H9 (cell line): ENCODE measurements around the gene SLC1A7. TPM values are rescaled to one million over a fixed set of nuclear protein-coding genes. Genes with fewer than 3 reads are reported as not detected.
A peak's percentile ranks its signal among the peaks of the same experiment; 100 is the strongest.

Experiments used
- DNase-seq: peaks from one replicate; pipeline ENCODE4 v3.0.0-alpha.2; 2017
- H2AFZ ChIP-seq: one replicate; pipeline ENCODE4 v1.6.1; 2013; ENCODE audit warnings: mild to moderate bottlenecking, low read length, control low read depth, moderate library complexity
- H2AK5ac ChIP-seq: 2 replicates; pipeline ENCODE4 v1.6.1; 2013; ENCODE audit warnings: low read length, control low read depth, mixed read lengths; ENCODE audit not compliant: insufficient read length
- H2BK120ac ChIP-seq: one replicate; pipeline ENCODE4 v1.6.1; 2013; ENCODE audit warnings: low read depth, mild to moderate bottlenecking, low read length, control low read depth, inconsistent platforms; ENCODE audit not compliant: poor library complexity, severe bottlenecking
- H2BK12ac ChIP-seq: 2 replicates; pipeline ENCODE4 v1.6.1; 2013; ENCODE audit warnings: low read length, control low read depth, mixed read lengths, low read depth; ENCODE audit not compliant: insufficient read length
- H2BK15ac ChIP-seq: 2 replicates; pipeline ENCODE4 v1.6.1; 2013; ENCODE audit warnings: low read depth, low read length, control low read depth
- H2BK20ac ChIP-seq: one replicate; pipeline ENCODE4 v1.6.1; 2013; ENCODE audit warnings: low read depth, mild to moderate bottlenecking, low read length, control low read depth, inconsistent platforms; ENCODE audit not compliant: poor library complexity, severe bottlenecking
- H2BK5ac ChIP-seq: 2 replicates; pipeline ENCODE4 v1.6.1; 2013; ENCODE audit warnings: low read length, control low read depth, mixed read lengths; ENCODE audit not compliant: insufficient read length
- H3K14ac ChIP-seq: 2 replicates; pipeline ENCODE4 v1.6.1; 2013; ENCODE audit warnings: low read length, control low read depth; ENCODE audit not compliant: insufficient read depth
- H3K18ac ChIP-seq: 2 replicates; pipeline ENCODE4 v1.6.1; 2013; ENCODE audit warnings: low read depth, mild to moderate bottlenecking, mixed read lengths, low read length, control low read depth; ENCODE audit not compliant: insufficient read length
- H3K23ac ChIP-seq: 2 replicates; pipeline ENCODE4 v1.6.1; 2013; ENCODE audit warnings: low read length, control low read depth, mixed read lengths, low read depth; ENCODE audit not compliant: insufficient read length
- H3K23me2 ChIP-seq: 2 replicates; pipeline ENCODE4 v1.6.1; 2013; ENCODE audit warnings: low read depth, mild to moderate bottlenecking, mixed read lengths, low read length, control low read depth; ENCODE audit not compliant: insufficient read length, poor library complexity, severe bottlenecking
- H3K27ac ChIP-seq: 2 replicates; pipeline ENCODE4 v1.5.1; 2013; ENCODE audit warnings: low read length, control low read depth, mixed read lengths, low read depth; ENCODE audit not compliant: insufficient read length
- H3K27me3 ChIP-seq: 2 replicates; pipeline ENCODE4 v1.6.1; 2013; ENCODE audit warnings: low read length, control low read depth, inconsistent platforms; ENCODE audit not compliant: insufficient read depth
- H3K4ac ChIP-seq: 2 replicates; pipeline ENCODE4 v1.6.1; 2013; ENCODE audit warnings: low read depth, mild to moderate bottlenecking, control low read depth, inconsistent platforms, low read length, moderate library complexity
- H3K4me1 ChIP-seq: 2 replicates; pipeline ENCODE4 v1.6.1; 2013; ENCODE audit warnings: low read length, control low read depth, inconsistent platforms; ENCODE audit not compliant: insufficient read depth
- H3K4me2 ChIP-seq: 2 replicates; pipeline ENCODE4 v1.6.1; 2013; ENCODE audit warnings: low read length, control low read depth, mixed read lengths; ENCODE audit not compliant: insufficient read length, insufficient read depth
- H3K56ac ChIP-seq: 2 replicates; pipeline ENCODE4 v1.6.1; 2013; ENCODE audit warnings: low read depth, mild to moderate bottlenecking, mixed read lengths, low read length, control low read depth; ENCODE audit not compliant: insufficient read length
- H3K79me1 ChIP-seq: 2 replicates; pipeline ENCODE4 v1.6.1; 2013; ENCODE audit warnings: low read depth, mild to moderate bottlenecking, moderate library complexity, low read length, control low read depth, inconsistent platforms; ENCODE audit not compliant: insufficient read depth, poor library complexity, severe bottlenecking
- H3K79me2 ChIP-seq: 2 replicates; pipeline ENCODE4 v1.6.1; 2013; ENCODE audit warnings: low read length, control low read depth, inconsistent platforms; ENCODE audit not compliant: insufficient read depth
- H3K9ac ChIP-seq: 2 replicates; pipeline ENCODE4 v1.6.1; 2013; ENCODE audit warnings: low read length, control low read depth, mixed read lengths; ENCODE audit not compliant: insufficient read length; ENCODE audit errors: extremely low read depth
- H3K9me3 ChIP-seq: one replicate; pipeline ENCODE4 v1.6.1; 2013; ENCODE audit warnings: low read depth, low read length, inconsistent platforms; ENCODE audit not compliant: control insufficient read depth
- H3T11ph ChIP-seq: one replicate; pipeline ENCODE4 v1.6.1; 2013; ENCODE audit warnings: mild to moderate bottlenecking, low read length, control low read depth, inconsistent platforms
- H4K20me1 ChIP-seq: one replicate; pipeline ENCODE4 v1.6.1; 2013; ENCODE audit not compliant: control insufficient read depth, insufficient read length, insufficient read depth
- H4K5ac ChIP-seq: 2 replicates; pipeline ENCODE4 v1.6.1; 2013; ENCODE audit warnings: low read depth, mild to moderate bottlenecking, mixed read lengths, low read length, control low read depth; ENCODE audit not compliant: insufficient read length
- H4K8ac ChIP-seq: replicated peaks from 2 replicates; pipeline ENCODE4 v1.6.1; 2013; ENCODE audit warnings: low read length, control low read depth, mixed read lengths, low read depth; ENCODE audit not compliant: insufficient read length
- H4K91ac ChIP-seq: 2 replicates; pipeline ENCODE4 v1.6.1; 2013; ENCODE audit warnings: low read depth, mild to moderate bottlenecking, moderate library complexity, mixed read lengths, low read length, control low read depth; ENCODE audit not compliant: insufficient read length
- H3K27ac Mint-ChIP-seq, 3 experiments: 2 replicates in 2 of 3; 3 replicates in 1 of 3; pipeline ENCODE4 v1.8.0; 2020 to 2021; ENCODE audit warnings: mixed read lengths in 3 of 3, mild to moderate bottlenecking in 1 of 3, moderate library complexity in 1 of 3
- H3K27me3 Mint-ChIP-seq: 2 replicates; pipeline ENCODE4 v1.8.0; 2021; ENCODE audit warnings: low read depth, mild to moderate bottlenecking, moderate library complexity, mixed read lengths
- H3K36me3 Mint-ChIP-seq, 3 experiments: 2 replicates in 2 of 3; 3 replicates in 1 of 3; pipeline ENCODE4 v1.8.0; 2020 to 2021; ENCODE audit warnings: low read depth in 3 of 3, mixed read lengths in 3 of 3; ENCODE audit not compliant: insufficient read depth in 1 of 3
- H3K4me1 Mint-ChIP-seq, 2 experiments: 2 replicates each; pipeline ENCODE4 v1.8.0; 2020; ENCODE audit warnings: mixed read lengths in 2 of 2
- H3K4me3 Mint-ChIP-seq, 2 experiments: 2 replicates in 1 of 2; 3 replicates in 1 of 2; pipeline ENCODE4 v1.8.0; 2020 to 2021; ENCODE audit warnings: mild to moderate bottlenecking in 2 of 2, mixed read lengths in 2 of 2, moderate library complexity in 1 of 2
- H3K9me3 Mint-ChIP-seq, 2 experiments: 2 replicates in 1 of 2; 3 replicates in 1 of 2; pipeline ENCODE4 v1.8.0; 2020; ENCODE audit warnings: mild to moderate bottlenecking in 2 of 2, mixed read lengths in 2 of 2, moderate library complexity in 1 of 2
- WGBS: extraction: QIAGEN DNeasy Blood & Tissue Kit; methylation state at CpG from one replicate; pipeline ENCODE4 v1.1.7; 2013; ENCODE audit warnings: missing lambda C conversion rate, low lambda C conversion rate, mixed read lengths; ENCODE audit not compliant: insufficient read length; ENCODE audit errors: extremely low coverage; 5-methylcytosine and 5-hydroxymethylcytosine counted together
- total RNA-seq: library from RNA; stranded (reverse); gene quantifications from 2 replicates; pipeline ENCODE4 v1.2.1, GENCODE V29; 2021
- TF ChIP-seq, protein P1 (sequence below): fragments of 200-600 bp; sonication (generic); conservative IDR thresholded peaks from 3 replicates; pipeline ENCODE4 v1.8.0; 2021; ENCODE audit warnings: antibody characterized with exemption, mild to moderate bottlenecking

SLC1A7 gene
- total RNA-seq, 1 experiment from 2014 or later: not detected

DNA sequence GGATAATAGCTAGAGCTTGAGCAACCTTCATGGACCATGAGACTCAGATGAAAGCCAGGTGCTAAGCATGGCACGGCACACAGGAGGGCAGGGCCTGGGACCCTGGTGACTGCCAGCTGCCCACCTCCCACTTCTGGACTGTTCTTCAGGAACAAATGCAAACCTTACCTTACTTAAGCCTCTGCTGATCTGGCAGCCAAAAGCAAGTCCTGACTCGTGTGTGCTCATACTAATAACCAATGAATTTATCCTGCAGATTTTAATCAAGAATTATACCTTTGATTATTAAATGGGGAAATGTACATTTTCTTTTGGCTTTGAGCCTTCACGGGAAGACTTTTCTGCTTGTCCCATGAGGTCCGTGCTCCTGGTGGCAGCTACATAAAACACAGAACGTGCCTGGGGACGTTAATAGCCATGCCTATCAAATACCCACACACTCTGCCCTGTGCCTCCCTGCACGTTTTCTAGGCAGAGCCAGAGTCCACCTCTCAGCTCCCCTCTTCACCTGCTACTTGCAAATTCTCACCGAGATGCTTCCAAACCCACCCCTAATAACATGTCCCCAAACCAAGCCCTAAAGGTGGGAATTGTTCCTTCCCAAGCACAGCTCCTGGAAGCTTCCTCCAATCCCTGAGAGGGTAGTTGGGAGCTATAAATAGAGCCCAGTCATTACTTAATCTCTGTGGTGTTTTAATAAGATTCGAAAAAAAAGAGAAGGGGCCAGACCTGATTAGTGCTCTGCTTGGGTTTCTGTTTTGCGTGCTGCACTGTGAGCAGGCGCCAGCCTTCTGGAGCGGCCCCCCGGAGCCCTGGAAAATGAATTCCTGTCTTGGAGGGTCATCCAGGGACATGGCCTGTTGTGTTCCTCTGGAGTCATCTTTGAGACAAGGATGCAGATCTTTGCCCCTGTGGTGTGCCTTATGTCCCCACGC is 33.5 kb downstream of the SLC1A7 start:
- Mint-ChIP-seq H3K27me3 (peaks cover 20% of the 10 kb centered on the region), H3K27ac (peak overlapping the region in 1 of 3 experiments; percentile 85; a peak in 1 of 7 replicates), H3K36me3 (no peaks in the 10 kb centered on the region), H3K9me3 (peaks cover 4 to 9% of the 10 kb centered on the region in 2 experiments; a peak in 2 of 5 replicates), H3K4me1 (peaks cover 31 to 39% of the 10 kb centered on the region in 2 experiments), H3K4me3 (no peak overlapping the region)
- no peak overlapping the region for H3T11ph ChIP-seq
- no peak overlapping the region for H3K27ac ChIP-seq
- no peak overlapping the region for H2AK5ac ChIP-seq
- no peak overlapping the region for H4K5ac ChIP-seq
- no peak overlapping the region for H4K91ac ChIP-seq
- H3K14ac ChIP-seq: no peak overlapping the region
- no peak overlapping the region for H2AFZ ChIP-seq
- H3K79me2 ChIP-seq: no peaks in the 10 kb centered on the region
- H3K9ac ChIP-seq: no peak overlapping the region
- H2BK15ac ChIP-seq: no peak overlapping the region
- H3K9me3 ChIP-seq: no peaks in the 10 kb centered on the region
- no peaks in the 10 kb centered on the region for H3K79me1 ChIP-seq
- no peak overlapping the region for H2BK20ac ChIP-seq
- H3K4me2 ChIP-seq: no peak overlapping the region
- H3K4ac ChIP-seq: no peak overlapping the region
- H2BK12ac ChIP-seq: no peak overlapping the region
- no peaks in the 10 kb centered on the region for H3K23me2 ChIP-seq
- no peak overlapping the region for H3K56ac ChIP-seq
- WGBS: no CpG with 5 or more reads among the region's 14 CpGs
- TF ChIP-seq, protein P1, sequence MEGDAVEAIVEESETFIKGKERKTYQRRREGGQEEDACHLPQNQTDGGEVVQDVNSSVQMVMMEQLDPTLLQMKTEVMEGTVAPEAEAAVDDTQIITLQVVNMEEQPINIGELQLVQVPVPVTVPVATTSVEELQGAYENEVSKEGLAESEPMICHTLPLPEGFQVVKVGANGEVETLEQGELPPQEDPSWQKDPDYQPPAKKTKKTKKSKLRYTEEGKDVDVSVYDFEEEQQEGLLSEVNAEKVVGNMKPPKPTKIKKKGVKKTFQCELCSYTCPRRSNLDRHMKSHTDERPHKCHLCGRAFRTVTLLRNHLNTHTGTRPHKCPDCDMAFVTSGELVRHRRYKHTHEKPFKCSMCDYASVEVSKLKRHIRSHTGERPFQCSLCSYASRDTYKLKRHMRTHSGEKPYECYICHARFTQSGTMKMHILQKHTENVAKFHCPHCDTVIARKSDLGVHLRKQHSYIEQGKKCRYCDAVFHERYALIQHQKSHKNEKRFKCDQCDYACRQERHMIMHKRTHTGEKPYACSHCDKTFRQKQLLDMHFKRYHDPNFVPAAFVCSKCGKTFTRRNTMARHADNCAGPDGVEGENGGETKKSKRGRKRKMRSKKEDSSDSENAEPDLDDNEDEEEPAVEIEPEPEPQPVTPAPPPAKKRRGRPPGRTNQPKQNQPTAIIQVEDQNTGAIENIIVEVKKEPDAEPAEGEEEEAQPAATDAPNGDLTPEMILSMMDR: no peak
- H3K18ac ChIP-seq: no peak overlapping the region
- no peak overlapping the region for H2BK5ac ChIP-seq
- DNase-seq: no peak
- no peaks in the 10 kb centered on the region for H3K27me3 ChIP-seq
- H2BK120ac ChIP-seq: no peak overlapping the region
- H4K8ac ChIP-seq: no peak overlapping the region
- no peaks in the 10 kb centered on the region for H3K4me1 ChIP-seq
- no peak overlapping the region for H3K23ac ChIP-seq
- no peaks in the 10 kb centered on the region for H4K20me1 ChIP-seq
